WERI-Rb-1 (cell line): ENCODE measurements around the gene C1QTNF7.

Experiments used
- DNase-seq: peaks from one replicate; pipeline ENCODE4 v3.0.0-alpha.2; 2020
- H3K27ac ChIP-seq: fragments of 250-450 bp; sonication (Bioruptor Pico); 2 replicates; pipeline ENCODE4 v1.5.1; 2020; ENCODE audit warnings: mild to moderate bottlenecking, moderate library complexity
- H3K27me3 ChIP-seq: fragments of 250-450 bp; sonication (Bioruptor Pico); 2 replicates; pipeline ENCODE4 v1.5.1; 2021; ENCODE audit warnings: mild to moderate bottlenecking, low read depth, moderate library complexity; ENCODE audit not compliant: insufficient read depth, severe bottlenecking
- H3K36me3 ChIP-seq: fragments of 250-450 bp; sonication (Bioruptor Pico); 2 replicates; pipeline ENCODE4 v1.5.1; 2020; ENCODE audit warnings: mild to moderate bottlenecking, moderate library complexity
- H3K4me3 ChIP-seq: 2 replicates; pipeline ENCODE4 v1.5.1; 2011; ENCODE audit warnings: low read depth, mild to moderate bottlenecking, control low read depth, low read length
- H3K9me3 ChIP-seq: fragments of 250-450 bp; sonication (Bioruptor Pico); 2 replicates; pipeline ENCODE4 v1.5.1; 2021; ENCODE audit warnings: mild to moderate bottlenecking, moderate library complexity; ENCODE audit not compliant: severe bottlenecking
- TF ChIP-seq, protein P1 (sequence below): IDR thresholded peaks from 2 replicates; pipeline ENCODE4 v1.5.1; 2011; ENCODE audit warnings: low read depth, mild to moderate bottlenecking, control low read depth, inconsistent platforms, low read length

Gene C1QTNF7

GRCh38 chr4:15398001-15398400, 29.8 kb upstream of the C1QTNF7 start:
- no peak for DNase-seq
- H3K27me3 ChIP-seq, result no peaks in the 10 kb centered on the region
- H3K27ac ChIP-seq, result no peak overlapping the region
- TF ChIP-seq, protein P1, sequence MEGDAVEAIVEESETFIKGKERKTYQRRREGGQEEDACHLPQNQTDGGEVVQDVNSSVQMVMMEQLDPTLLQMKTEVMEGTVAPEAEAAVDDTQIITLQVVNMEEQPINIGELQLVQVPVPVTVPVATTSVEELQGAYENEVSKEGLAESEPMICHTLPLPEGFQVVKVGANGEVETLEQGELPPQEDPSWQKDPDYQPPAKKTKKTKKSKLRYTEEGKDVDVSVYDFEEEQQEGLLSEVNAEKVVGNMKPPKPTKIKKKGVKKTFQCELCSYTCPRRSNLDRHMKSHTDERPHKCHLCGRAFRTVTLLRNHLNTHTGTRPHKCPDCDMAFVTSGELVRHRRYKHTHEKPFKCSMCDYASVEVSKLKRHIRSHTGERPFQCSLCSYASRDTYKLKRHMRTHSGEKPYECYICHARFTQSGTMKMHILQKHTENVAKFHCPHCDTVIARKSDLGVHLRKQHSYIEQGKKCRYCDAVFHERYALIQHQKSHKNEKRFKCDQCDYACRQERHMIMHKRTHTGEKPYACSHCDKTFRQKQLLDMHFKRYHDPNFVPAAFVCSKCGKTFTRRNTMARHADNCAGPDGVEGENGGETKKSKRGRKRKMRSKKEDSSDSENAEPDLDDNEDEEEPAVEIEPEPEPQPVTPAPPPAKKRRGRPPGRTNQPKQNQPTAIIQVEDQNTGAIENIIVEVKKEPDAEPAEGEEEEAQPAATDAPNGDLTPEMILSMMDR, result no peak
- no peaks in the 10 kb centered on the region for H3K36me3 ChIP-seq
- H3K4me3 ChIP-seq, result no peak overlapping the region
- H3K9me3 ChIP-seq, result no peaks in the 10 kb centered on the region

- TF ChIP-seq, protein P1, result no peak
- Histone ChIP-seq H3K36me3 (no peaks in the 10 kb centered on the region), H3K27ac (no peak overlapping the region), H3K9me3 (no peaks in the 10 kb centered on the region), H3K27me3 (no peaks in the 10 kb centered on the region), H3K4me3 (no peak overlapping the region)
- no peak for DNase-seq
These were observed 29.1 kb upstream of the C1QTNF7 start for GRCh38 chr4:15398732-15399131.

GRCh38 chr4:15400226-15400625, 27.6 kb upstream of the C1QTNF7 start:
- TF ChIP-seq, protein P1, result no peak
- no peak for DNase-seq
- Histone ChIP-seq H3K4me3 (no peak overlapping the region), H3K27ac (no peak overlapping the region), H3K27me3 (no peaks in the 10 kb centered on the region), H3K36me3 (no peaks in the 10 kb centered on the region), H3K9me3 (no peaks in the 10 kb centered on the region)

- TF ChIP-seq, protein P1, result no peak
- H3K27me3 ChIP-seq, result no peaks in the 10 kb centered on the region
- no peaks in the 10 kb centered on the region for H3K9me3 ChIP-seq
- no peak overlapping the region for H3K27ac ChIP-seq
- no peaks in the 10 kb centered on the region for H3K36me3 ChIP-seq
- DNase-seq, result no peak
- no peak overlapping the region for H3K4me3 ChIP-seq
These were observed 26.7 kb upstream of the C1QTNF7 start for GRCh38 chr4:15400981-15401671.

DNA sequence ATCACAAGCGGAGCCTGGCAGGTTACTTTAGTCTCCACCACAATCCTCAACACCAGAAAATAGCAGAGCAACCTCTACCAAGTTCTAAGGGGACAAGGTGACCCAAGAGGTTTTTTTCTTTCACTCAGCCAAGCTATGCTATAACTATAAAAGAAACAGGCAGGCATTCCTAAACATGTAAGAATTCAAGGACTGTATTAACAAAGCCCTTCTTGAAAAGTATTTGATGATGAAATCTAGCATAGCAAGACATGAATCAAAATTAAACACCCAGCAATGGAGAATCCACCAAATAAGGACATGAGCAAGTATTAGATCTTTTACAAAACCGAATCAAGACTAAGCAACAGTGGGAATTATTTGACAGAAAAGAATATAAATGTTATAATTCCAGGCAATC, 25.7 kb upstream of the C1QTNF7 start:
- H3K9me3 ChIP-seq, result no peaks in the 10 kb centered on the region
- no peaks in the 10 kb centered on the region for H3K27me3 ChIP-seq
- no peak for DNase-seq
- no peak overlapping the region for H3K4me3 ChIP-seq
- no peaks in the 10 kb centered on the region for H3K36me3 ChIP-seq
- TF ChIP-seq, protein P1, result no peak
- no peak overlapping the region for H3K27ac ChIP-seq

DNA sequence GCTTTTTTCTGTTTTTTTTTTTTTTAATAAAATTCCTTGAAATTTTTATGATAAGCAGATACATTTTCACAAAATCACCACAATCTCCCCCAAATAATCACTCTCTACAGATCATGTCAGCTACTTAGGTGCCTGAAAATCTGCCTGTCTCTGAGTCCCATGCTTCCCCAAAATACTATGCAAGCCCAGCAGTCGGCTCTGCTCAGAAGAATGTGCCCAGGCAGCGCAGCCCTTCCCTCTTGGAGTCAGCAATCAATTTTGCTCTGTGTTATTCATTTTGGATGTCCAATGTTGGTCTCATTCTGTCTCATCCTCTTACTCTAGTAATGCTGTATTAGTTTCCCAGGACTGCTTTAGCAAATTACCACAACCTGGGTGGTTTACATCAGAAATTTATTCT, 24.9 kb upstream of the C1QTNF7 start:
- no peak for DNase-seq
- no peak overlapping the region for H3K27ac ChIP-seq
- TF ChIP-seq, protein P1, result no peak
- H3K36me3 ChIP-seq, result no peaks in the 10 kb centered on the region
- no peaks in the 10 kb centered on the region for H3K9me3 ChIP-seq
- H3K27me3 ChIP-seq, result no peaks in the 10 kb centered on the region
- no peak overlapping the region for H3K4me3 ChIP-seq
